Measurements from ENCODE around the gene SLIT1.

DNA sequence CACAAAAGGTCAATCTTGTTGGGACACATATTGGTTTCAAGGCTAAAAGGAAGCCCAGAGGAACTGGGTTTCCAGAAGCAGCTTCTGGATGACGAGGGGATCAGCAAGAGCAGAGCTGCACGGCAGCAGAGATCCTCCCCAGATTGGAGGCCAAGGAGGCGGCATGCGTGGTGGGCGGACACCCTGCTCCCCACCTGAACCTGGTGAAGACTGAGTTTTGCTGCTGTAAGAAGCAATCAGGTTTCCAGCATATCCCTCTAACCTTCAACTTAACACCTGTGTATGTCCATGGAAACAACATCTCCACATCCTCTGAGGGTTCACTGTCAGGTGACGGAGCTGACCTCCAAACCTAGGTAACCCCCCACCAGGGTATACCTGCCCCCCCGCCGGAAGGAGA lies 35.1 kb downstream of the SLIT1 start:
- TF ChIP-seq, protein P1, sequence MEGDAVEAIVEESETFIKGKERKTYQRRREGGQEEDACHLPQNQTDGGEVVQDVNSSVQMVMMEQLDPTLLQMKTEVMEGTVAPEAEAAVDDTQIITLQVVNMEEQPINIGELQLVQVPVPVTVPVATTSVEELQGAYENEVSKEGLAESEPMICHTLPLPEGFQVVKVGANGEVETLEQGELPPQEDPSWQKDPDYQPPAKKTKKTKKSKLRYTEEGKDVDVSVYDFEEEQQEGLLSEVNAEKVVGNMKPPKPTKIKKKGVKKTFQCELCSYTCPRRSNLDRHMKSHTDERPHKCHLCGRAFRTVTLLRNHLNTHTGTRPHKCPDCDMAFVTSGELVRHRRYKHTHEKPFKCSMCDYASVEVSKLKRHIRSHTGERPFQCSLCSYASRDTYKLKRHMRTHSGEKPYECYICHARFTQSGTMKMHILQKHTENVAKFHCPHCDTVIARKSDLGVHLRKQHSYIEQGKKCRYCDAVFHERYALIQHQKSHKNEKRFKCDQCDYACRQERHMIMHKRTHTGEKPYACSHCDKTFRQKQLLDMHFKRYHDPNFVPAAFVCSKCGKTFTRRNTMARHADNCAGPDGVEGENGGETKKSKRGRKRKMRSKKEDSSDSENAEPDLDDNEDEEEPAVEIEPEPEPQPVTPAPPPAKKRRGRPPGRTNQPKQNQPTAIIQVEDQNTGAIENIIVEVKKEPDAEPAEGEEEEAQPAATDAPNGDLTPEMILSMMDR (optimal IDR thresholded peaks at IDR 0.05 in 1 of 3, IDR thresholded peaks at IDR 0.05 in 1 of 3, conservative IDR thresholded peaks at IDR 0.05 in 1 of 3; ENCODE audit: extremely low read depth in 1 of 3, insufficient read depth in 2 of 3, low read length in 3 of 3), result no peak
- TF ChIP-seq EZH2 (IDR thresholded peaks at IDR 0.05; ENCODE audit: low read length), result no peak

All from keratinocyte (primary cell).